ENCODE results near the gene C1GALT1.

DNA sequence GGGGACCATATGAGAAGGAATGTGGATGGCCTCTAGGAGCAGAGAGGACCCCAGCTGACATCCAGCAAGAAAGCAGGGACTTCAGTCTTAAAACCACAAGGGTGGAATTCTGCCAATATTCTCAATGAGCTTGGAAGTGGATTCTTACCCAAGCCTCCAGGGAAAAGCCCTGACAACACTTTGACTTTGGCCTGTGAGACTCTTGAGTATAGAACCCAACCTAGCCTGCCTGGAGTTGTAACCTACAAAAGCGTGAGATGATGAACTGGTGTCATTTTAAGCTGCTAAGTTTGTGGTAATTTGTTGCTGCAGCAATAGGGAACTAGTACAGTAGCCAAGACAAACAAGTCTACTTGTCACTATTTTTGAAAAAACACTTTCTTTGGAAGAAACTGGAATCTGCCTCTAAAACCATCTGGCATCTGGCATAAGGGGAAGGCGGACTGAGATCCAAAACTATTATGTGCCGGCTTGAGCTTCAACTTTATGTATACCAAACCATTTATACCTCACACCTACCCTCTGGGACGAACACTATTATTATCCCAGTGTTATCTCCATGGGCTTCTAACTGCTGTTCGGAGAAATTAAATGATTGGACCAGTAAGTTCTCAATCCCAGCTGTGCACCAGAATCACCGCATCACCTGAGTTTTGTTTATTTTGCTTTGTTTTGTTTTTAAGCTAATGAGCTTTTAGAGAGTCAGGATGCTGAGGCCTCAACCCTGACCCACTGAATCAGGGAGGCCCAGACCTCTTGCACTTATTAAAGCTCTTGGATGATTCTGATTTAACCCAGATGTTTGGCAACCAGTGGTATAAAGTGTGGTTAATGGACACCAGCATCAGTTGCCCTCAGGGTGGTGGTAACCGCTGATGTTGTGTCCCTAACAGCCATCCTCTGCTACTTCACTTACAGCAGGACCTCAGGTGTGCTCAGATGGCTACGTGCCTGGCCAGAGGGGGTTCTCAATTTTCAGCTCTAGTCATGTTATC lies 83.0 kb downstream of the C1GALT1 start:
- TF ChIP-seq, protein P1, sequence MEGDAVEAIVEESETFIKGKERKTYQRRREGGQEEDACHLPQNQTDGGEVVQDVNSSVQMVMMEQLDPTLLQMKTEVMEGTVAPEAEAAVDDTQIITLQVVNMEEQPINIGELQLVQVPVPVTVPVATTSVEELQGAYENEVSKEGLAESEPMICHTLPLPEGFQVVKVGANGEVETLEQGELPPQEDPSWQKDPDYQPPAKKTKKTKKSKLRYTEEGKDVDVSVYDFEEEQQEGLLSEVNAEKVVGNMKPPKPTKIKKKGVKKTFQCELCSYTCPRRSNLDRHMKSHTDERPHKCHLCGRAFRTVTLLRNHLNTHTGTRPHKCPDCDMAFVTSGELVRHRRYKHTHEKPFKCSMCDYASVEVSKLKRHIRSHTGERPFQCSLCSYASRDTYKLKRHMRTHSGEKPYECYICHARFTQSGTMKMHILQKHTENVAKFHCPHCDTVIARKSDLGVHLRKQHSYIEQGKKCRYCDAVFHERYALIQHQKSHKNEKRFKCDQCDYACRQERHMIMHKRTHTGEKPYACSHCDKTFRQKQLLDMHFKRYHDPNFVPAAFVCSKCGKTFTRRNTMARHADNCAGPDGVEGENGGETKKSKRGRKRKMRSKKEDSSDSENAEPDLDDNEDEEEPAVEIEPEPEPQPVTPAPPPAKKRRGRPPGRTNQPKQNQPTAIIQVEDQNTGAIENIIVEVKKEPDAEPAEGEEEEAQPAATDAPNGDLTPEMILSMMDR (IDR thresholded peaks at IDR 0.05), result no peak
- TF ChIP-seq POLR2A (IDR thresholded peaks at IDR 0.05), result no peak
